Gastroesophageal sphincter (tissue), 4 donors: ENCODE measurements around the gene TAF9. TPM values are rescaled to one million over a fixed set of nuclear protein-coding genes. Genes with fewer than 3 reads are reported as not detected.
A peak's percentile ranks its signal among the peaks of the same experiment; 100 is the strongest.
"Not testable (repeated sequence)": the region's sequence is repeated elsewhere in the genome, so short reads cannot be mapped to it uniquely, and the experiment has no call there.

ENCODE experiments used
- ATAC-seq: fragments of 150-250 bp; one replicate; pipeline ENCODE4 v1.9.1; 2016; ENCODE audit warnings: mild to moderate bottlenecking, moderate library complexity
- H3K27ac ChIP-seq, 4 donors: fragments of 200-600 bp; sonication (generic) in 3 of 4; 1 replicate in 3 of 4; 2 replicates in 1 of 4; pipeline ENCODE4 v1.5.1; 2016 to 2019
- H3K27me3 ChIP-seq: fragments of 200-600 bp; sonication (generic); one replicate; pipeline ENCODE4 v1.5.1; 2019
- H3K36me3 ChIP-seq, 2 donors: fragments of 200-600 bp; sonication (generic); one replicate each; pipeline ENCODE4 v1.5.1; 2019; ENCODE audit warnings: control low read depth in 1 of 2
- H3K4me1 ChIP-seq, 3 donors: fragments of 200-600 bp; sonication (generic); 1 replicate in 2 of 3; 2 replicates in 1 of 3; pipeline ENCODE4 v1.5.1; 2016 to 2019; ENCODE audit warnings: control low read depth in 2 of 3
- H3K4me3 ChIP-seq, 2 donors: fragments of 200-600 bp; sonication (generic); one replicate each; pipeline ENCODE4 v1.5.1; 2019; ENCODE audit warnings: mild to moderate bottlenecking in 1 of 2, moderate library complexity in 1 of 2
- H3K9me3 ChIP-seq, 3 donors: fragments of 200-600 bp; sonication (generic); one replicate each; pipeline ENCODE4 v1.5.1; 2017 to 2019; ENCODE audit warnings: control low read depth in 2 of 3
- CTCF ChIP-seq, 4 experiments: fragments of 200-600 bp in 2 of 4; fragments of 450-650 bp in 2 of 4; sonication (generic) in 1 of 4; IDR thresholded peaks; one replicate each; pipeline ENCODE4 v1.5.1; 2017 to 2019; ENCODE audit warnings: antibody characterized with exemption in 4 of 4, mild to moderate bottlenecking in 2 of 4, moderate library complexity in 2 of 4
- EP300 ChIP-seq: sonication (generic); formaldehyde crosslinking; IDR thresholded peaks from one replicate; pipeline ENCODE4 v1.6.1; 2017; ENCODE audit warnings: antibody characterized with exemption, mild to moderate bottlenecking
- POLR2A ChIP-seq, 2 donors: fragments of 450-650 bp; IDR thresholded peaks; one replicate each; pipeline ENCODE4 v1.6.1; 2017; ENCODE audit warnings: antibody characterized with exemption in 2 of 2, mild to moderate bottlenecking in 2 of 2, moderate library complexity in 1 of 2
- POLR2AphosphoS5 ChIP-seq: sonication (generic); formaldehyde crosslinking; IDR thresholded peaks from one replicate; pipeline ENCODE4 v1.6.1; 2017; ENCODE audit warnings: antibody characterized with exemption
- WGBS, 2 donors: methylation state at CpG; one replicate each; pipeline ENCODE4 v1.1.5; 2018; ENCODE audit warnings: low coverage in 1 of 2; 5-methylcytosine and 5-hydroxymethylcytosine counted together
- total RNA-seq, 4 donors: library from RNA; depleted of rRNA; stranded (reverse); fragments of >200 nt; gene quantifications; one replicate each; pipeline ENCODE4 v1.1.0, GENCODE V29; 2016

TAF9 gene
- total RNA-seq, 4 donors from 2014 or later, result 30.4 to 40.9 (median 39.9) TPM

- Histone ChIP-seq H3K4me1 (peaks cover 3 to 40% (median 11%) of the 10 kb centered on the region in 3 donors), H3K36me3 (peaks cover 0 to 34% of the 10 kb centered on the region in 2 donors), H3K27ac (no peak overlapping the region), H3K9me3 (no peaks in the 10 kb centered on the region), H3K4me3 (no peak overlapping the region), H3K27me3 (no peaks in the 10 kb centered on the region)
- no peak for ATAC-seq
- no peak for TF ChIP-seq EP300
- TF ChIP-seq POLR2A (IDR thresholded peaks at IDR 0.05), result no peak
- no peak for TF ChIP-seq CTCF (IDR thresholded peaks at IDR 0.05)
- TF ChIP-seq POLR2AphosphoS5, result no peak
- WGBS, 2 donors, result 96% methylated on average over 5 of the region's 5 CpGs; no CpG with 5 or more reads in 1 of the 2 donors
These were observed 3.1 kb upstream of the TAF9 start for GRCh38 chr5:69372394-69372793.

GRCh38 chr5:69370335-69370734 is 1.0 kb upstream of the TAF9 start:
- H3K27me3 ChIP-seq, H3K9me3 ChIP-seq, ATAC-seq: not testable (repeated sequence)
- peak overlapping the region in 3 of 4 donors; percentile 92 to 98 (median 96) for H3K27ac ChIP-seq
- peaks cover 0 to 36% of the 10 kb centered on the region in 2 donors for H3K36me3 ChIP-seq
- WGBS, 2 donors, result 4 to 5% methylated on average over 10 to 16 of the region's 16 CpGs
- H3K4me1 ChIP-seq, result peaks cover 3 to 50% (median 11%) of the 10 kb centered on the region in 3 donors
- H3K4me3 ChIP-seq, result peak overlapping the region; percentile 75 to 91

GRCh38 chr5:69368458-69369339 is 621 bp downstream of the TAF9 start:
- H3K4me1 ChIP-seq, result peaks cover 3 to 50% (median 11%) of the 10 kb centered on the region in 3 donors
- H3K27ac ChIP-seq, result peak overlapping the region; percentile 92 to 98 (median 94)
- no peaks in the 10 kb centered on the region for H3K9me3 ChIP-seq
- peaks cover 0 to 38% of the 10 kb centered on the region in 2 donors for H3K36me3 ChIP-seq
- ATAC-seq, result peak; percentile 49
- 2 to 5% methylated on average over 18 to 25 of the region's 39 CpGs for whole genome bisulfite sequencing, 2 donors
- no peaks in the 10 kb centered on the region for H3K27me3 ChIP-seq
- H3K4me3 ChIP-seq, result peak overlapping the region; percentile 75 to 91
- no peak for TF ChIP-seq POLR2AphosphoS5
- TF ChIP-seq CTCF (IDR thresholded peaks at IDR 0.05), result no peak
- TF ChIP-seq POLR2A (IDR thresholded peaks at IDR 0.05), result no peak
- no peak for TF ChIP-seq EP300

DNA sequence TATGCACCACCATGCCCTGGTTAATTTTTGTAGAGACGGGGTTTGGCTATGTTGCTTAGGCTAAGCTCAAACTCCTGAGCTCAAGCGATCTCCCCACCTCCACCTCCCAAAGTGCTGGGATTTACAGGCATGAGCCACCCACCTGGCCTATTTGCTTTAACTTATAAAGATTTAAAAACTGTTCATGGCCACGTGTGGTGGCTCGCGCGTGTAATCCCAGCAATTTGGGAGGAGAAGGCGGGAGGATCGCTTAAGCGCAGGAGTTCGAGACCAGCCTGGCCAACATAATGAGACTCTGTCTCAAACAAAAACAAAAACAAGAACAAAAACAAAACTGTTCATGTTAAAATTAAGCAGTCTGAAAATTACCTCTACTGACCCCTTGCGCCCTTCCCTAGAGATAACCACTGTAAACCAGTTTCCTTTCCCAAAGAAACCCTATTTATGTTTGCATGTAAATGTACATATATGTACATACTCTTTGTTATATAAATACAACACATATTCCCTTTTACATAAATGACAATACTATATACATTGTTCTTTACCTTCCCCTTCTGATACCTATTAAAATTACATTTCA is 1.5 kb downstream of the TAF9 start:
- H3K4me1 ChIP-seq, result peaks cover 3 to 49% (median 11%) of the 10 kb centered on the region in 3 donors
- TF ChIP-seq CTCF (IDR thresholded peaks at IDR 0.05) (no peak), POLR2A (IDR thresholded peaks at IDR 0.05) (no peak), POLR2AphosphoS5 (no peak), EP300 (no peak)
- no peaks in the 10 kb centered on the region for H3K9me3 ChIP-seq
- WGBS, 2 donors, result 85 to 100% methylated on average over 2 to 11 of the region's 11 CpGs
- peaks cover 0 to 46% of the 10 kb centered on the region in 2 donors for H3K36me3 ChIP-seq
- no peak for ATAC-seq
- H3K27ac ChIP-seq, result no peak overlapping the region
- peak overlapping the region in 1 of 2 donors; percentile 75 for H3K4me3 ChIP-seq
- H3K27me3 ChIP-seq, result no peaks in the 10 kb centered on the region

- H3K27ac ChIP-seq, result no peak overlapping the region
- no peak for ATAC-seq
- H3K36me3 ChIP-seq, result peaks cover 0 to 62% of the 10 kb centered on the region in 2 donors
- WGBS, 2 donors, result 65 to 72% methylated on average over 3 of the region's 3 CpGs
- H3K4me3 ChIP-seq, result no peak overlapping the region
- H3K9me3 ChIP-seq, result no peaks in the 10 kb centered on the region
- peaks cover 0 to 24% (median 11%) of the 10 kb centered on the region in 3 donors for H3K4me1 ChIP-seq
- TF ChIP-seq CTCF (IDR thresholded peaks at IDR 0.05) (no peak), EP300 (no peak), POLR2A (IDR thresholded peaks at IDR 0.05) (no peak), POLR2AphosphoS5 (no peak)
- no peaks in the 10 kb centered on the region for H3K27me3 ChIP-seq
These were observed 4.5 kb downstream of the TAF9 start for GRCh38 chr5:69364850-69365249.
